GM18517 (cell line): ENCODE measurements around the gene EPB41.
"Not testable (repeated sequence)": the region's sequence is repeated elsewhere in the genome, so short reads cannot be mapped to it uniquely, and the experiment has no call there.

ENCODE experiments used
- ATAC-seq: cut with Tn5 transposase; IDR thresholded peaks from one replicate; pipeline ENCODE4 v1.9.1; 2021; ENCODE audit warnings: mild to moderate bottlenecking, moderate library complexity; ENCODE audit not compliant: unreplicated experiment

Gene EPB41

DNA sequence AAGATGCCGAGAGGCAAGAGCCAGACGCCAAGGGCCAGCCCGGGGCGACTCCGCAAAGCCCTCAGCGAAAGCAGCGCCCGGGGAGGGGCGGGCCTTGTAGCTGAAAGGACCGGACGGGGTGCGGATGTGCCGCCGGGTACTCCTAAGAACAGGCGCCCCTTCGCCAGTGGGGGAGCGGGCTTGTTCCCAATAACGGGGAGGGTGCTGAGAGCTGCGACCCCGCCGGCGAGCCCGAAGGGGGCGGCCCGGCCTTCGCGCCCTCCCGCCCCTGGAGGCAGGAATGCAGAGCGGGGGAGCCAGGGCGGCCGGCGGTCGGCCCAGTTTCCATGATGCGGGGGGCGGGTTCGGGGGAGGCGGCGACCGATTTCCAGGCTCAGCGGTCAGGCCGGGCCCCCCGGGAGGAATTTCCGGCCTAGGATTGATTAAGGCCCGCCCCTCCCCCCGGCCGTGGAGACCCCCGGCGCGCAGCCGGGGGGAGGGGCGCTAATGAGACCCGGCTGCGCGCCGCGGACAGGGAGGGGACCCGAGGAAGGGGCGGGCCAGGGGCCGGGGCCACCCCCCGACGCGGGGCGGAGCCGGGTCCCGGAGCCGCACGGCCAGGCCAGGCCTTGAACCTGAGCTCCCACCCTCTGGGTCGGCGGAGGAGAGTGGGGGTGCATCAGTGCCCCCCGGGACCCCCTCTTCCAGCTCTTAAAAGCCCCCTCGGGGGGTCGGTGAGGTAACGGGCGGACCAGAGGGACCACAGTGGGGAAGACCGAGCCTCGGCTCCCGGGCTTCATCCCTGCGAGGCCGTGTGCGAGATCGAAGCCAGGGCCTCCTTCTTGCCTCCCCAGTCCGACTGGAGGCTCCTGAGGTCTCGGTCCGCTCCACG is 210.2 kb downstream of the EPB41 start:
- ATAC-seq = no peak

DNA sequence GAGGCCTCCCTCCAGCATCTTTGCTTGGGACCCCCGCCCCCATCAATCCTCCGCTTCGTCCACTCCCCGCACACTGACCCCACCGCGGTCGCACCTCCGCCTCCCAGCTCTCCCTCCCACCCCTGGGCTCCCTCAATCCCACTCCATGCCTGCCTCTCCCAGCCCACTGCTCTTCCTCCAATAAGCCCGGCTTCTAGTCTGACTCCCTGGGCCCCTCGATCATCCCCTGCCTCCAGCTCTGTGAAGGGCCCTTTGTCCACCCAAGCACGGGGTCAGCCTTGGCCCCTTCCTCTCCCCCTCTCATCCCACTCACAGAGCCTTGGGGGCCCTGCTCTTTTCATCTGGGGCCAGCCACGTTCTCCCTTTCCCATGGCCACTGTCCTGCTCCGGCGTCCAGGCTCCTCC is 210.9 kb downstream of the EPB41 start:
- no peak for ATAC-seq

GRCh38 chr1:29125788-29126187 is 211.4 kb downstream of the EPB41 start:
- ATAC-seq = no peak

- no peak for ATAC-seq
Observed at GRCh38 chr1:29126198-29126597, 211.8 kb downstream of the EPB41 start.

DNA sequence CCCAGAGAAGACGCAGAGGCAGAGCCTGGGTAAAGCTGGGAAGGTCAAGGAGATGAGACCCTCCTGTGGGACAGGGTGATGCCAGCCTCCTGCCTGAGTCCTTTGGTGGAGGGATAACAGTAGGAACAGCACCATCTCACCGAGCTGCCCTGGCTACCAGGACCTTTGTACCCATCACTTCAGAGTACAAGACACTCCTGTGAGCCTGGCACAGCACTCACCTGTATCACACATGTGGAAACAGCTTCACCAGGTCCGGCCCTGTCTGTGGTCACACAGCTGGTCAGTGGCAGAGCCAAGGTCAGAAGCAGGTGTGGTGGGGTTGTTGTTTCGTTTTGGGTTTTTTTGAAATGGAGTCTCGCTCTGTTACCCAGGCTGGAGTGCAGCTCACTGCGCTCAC is 214.4 kb downstream of the EPB41 start:
- no peak for ATAC-seq

- ATAC-seq = no peak
Observed at GRCh38 chr1:29129916-29130315, 215.5 kb downstream of the EPB41 start.

DNA sequence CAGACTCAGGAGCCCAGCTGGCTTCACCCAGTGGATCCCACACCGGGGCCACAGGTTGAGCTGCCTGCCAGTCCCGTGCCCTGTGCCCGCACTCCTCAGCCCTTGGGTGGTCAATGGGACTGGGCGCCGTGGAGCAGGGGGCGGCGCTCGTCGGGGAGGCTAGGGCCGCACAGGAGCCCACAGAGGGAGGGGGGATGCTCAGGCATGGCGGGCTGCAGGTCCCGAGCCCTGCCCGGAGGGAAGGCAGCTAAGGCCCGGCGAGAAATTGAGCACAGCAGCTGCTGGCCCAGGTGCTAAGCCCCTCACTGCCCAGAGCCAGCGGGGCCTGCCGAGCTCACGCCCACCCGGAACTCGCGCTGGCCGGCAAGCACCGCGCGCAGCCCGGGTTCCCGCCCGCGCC is 216.7 kb downstream of the EPB41 start:
- ATAC-seq = not testable (repeated sequence)

- no peak for ATAC-seq
Observed at GRCh38 chr1:29133861-29134694, 219.7 kb downstream of the EPB41 start.

- no peak for ATAC-seq
Observed at GRCh38 chr1:29134695-29135028, 220.3 kb downstream of the EPB41 start.

- no peak for ATAC-seq
Observed at GRCh38 chr1:29136391-29136915, 222.1 kb downstream of the EPB41 start.

GRCh38 chr1:29142714-29143113 is 228.3 kb downstream of the EPB41 start:
- ATAC-seq = no peak

GRCh38 chr1:29144178-29144577 is 229.8 kb downstream of the EPB41 start:
- no peak for ATAC-seq

GRCh38 chr1:29145739-29146437 is 231.5 kb downstream of the EPB41 start:
- no peak for ATAC-seq

- no peak for ATAC-seq
Observed at GRCh38 chr1:29148656-29149491, 234.5 kb downstream of the EPB41 start.

DNA sequence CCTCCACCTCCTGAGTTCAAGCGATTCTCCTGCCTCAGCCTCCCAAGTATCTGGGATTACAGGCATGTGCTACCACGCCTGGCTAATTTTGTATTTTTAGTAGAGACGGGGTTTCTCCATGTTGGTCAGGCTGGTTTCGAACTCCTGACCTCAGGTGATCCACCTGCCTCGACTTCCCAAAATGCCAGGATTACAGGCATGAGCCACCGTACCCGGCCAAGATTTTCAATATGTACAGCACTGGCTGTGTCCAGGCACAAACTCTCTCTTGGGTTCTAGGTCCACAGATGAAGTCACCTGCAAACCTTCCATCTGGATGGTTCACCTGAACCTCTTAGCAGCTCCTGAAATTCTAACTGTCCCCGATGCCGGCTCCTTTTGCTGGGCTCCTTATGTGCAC is 236.0 kb downstream of the EPB41 start:
- ATAC-seq = not testable (repeated sequence)

- ATAC-seq = no peak
Observed at GRCh38 chr1:29152046-29152805, 237.9 kb downstream of the EPB41 start.

DNA sequence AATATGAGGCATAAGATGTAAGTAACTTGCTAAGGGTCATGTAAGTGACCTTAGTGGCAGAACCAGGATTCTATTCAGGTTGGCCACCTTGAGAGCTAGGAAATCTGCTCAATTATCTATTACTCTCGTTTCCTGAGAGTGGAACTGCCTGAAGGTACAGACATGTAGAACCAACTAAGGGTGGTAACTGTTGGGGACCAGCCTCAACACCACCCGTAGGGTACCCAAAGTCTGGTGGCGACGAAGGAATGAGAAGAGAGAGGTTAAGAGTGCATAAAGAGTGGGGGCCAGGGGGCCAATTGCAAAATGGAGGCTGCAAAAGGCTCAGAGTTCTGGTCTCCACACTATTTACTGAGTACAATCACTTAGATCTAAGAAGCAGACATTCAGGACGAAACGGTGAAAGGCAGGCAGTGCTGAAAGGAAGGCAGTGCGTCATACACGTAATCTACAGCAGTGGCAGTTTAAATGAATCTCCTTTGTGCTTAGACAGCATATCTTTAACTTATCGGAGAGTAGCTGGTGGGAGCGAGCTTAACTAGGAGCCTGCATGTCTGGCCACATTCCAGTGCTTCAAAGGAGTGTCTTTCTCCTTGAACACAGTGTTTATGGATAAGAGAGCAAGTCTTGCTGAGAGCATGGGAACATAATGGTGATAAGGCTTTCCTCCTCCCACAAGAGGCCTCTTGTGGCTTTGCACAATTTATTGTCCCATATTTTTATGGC is 242.3 kb downstream of the EPB41 start:
- no peak for ATAC-seq

GRCh38 chr1:29157269-29157601 is 242.9 kb downstream of the EPB41 start:
- ATAC-seq = no peak

GRCh38 chr1:29159773-29160172 is 245.4 kb downstream of the EPB41 start:
- no peak for ATAC-seq
